A673 (cell line): ENCODE measurements around the gene KCNQ1OT1. TPM values are rescaled to one million over a fixed set of nuclear protein-coding genes. Genes with fewer than 3 reads are reported as not detected.

Experiments
- BruUV-seq: library from RNA; stranded (reverse); fragments of 400-500 nt; replicated peaks from 2 replicates; lab custom pipeline; 2021; lab: Mats Ljungman, UMichigan
- CTCF ChIA-PET: fragments of 300-600 bp; sonication (Branson Sonifier 250); formaldehyde crosslinking; loops from one replicate; lab custom pipeline; 2022; ENCODE audit warnings: antibody characterized with exemption; lab: Charles Lee
- POLR2A ChIA-PET: fragments of 300-600 bp; sonication (Branson Sonifier 250); formaldehyde crosslinking; loops from one replicate; lab custom pipeline; 2022; ENCODE audit warnings: antibody characterized with exemption; ENCODE audit not compliant: low non-redundant PET; lab: Charles Lee
- DNase-seq: peaks from one replicate; pipeline ENCODE4 v3.0.0-alpha.2; 2015; ENCODE audit warnings: low spot score
- H3K27ac ChIP-seq: fragments of 200-600 bp; sonication (generic); 2 replicates; pipeline ENCODE4 v1.5.1; 2016; ENCODE audit warnings: mixed run types, low read depth, mild to moderate bottlenecking, mixed read lengths, antibody characterized with exemption, low read length; ENCODE audit not compliant: poor library complexity, severe bottlenecking
- H3K27me3 ChIP-seq: fragments of 200-600 bp; sonication (generic); replicated peaks from 2 replicates; pipeline ENCODE4 v1.6.1; 2017; ENCODE audit warnings: mixed run types, low read depth, mild to moderate bottlenecking, mixed read lengths, antibody characterized with exemption, low read length; ENCODE audit not compliant: insufficient read depth, poor library complexity
- H3K36me3 ChIP-seq: fragments of 200-600 bp; sonication (generic); 2 replicates; pipeline ENCODE4 v1.6.1; 2016; ENCODE audit warnings: mixed run types, mild to moderate bottlenecking, mixed read lengths, antibody characterized with exemption, low read length; ENCODE audit not compliant: insufficient read depth, poor library complexity, severe bottlenecking
- H3K4me1 ChIP-seq: fragments of 200-600 bp; sonication (generic); 2 replicates; pipeline ENCODE4 v1.6.1; 2017; ENCODE audit warnings: mixed run types, mild to moderate bottlenecking, mixed read lengths, antibody characterized with exemption, low read length; ENCODE audit not compliant: insufficient read depth, poor library complexity, severe bottlenecking
- H3K4me3 ChIP-seq: fragments of 200-600 bp; sonication (generic); 2 replicates; pipeline ENCODE4 v1.5.1; 2016; ENCODE audit warnings: low read depth, mixed run types, mild to moderate bottlenecking, mixed read lengths, low read length; ENCODE audit not compliant: poor library complexity, severe bottlenecking
- H3K9me3 ChIP-seq: fragments of 200-600 bp; sonication (generic); 2 replicates; pipeline ENCODE4 v1.6.1; 2016; ENCODE audit warnings: mixed run types, low read depth, mild to moderate bottlenecking, mixed read lengths, antibody characterized with exemption, low read length; ENCODE audit not compliant: poor library complexity, severe bottlenecking
- EZH2 ChIP-seq: fragments of 200-600 bp; sonication (generic); IDR thresholded peaks from 2 replicates; pipeline ENCODE4 v1.6.1; 2017; ENCODE audit warnings: borderline replicate concordance, low read depth, mild to moderate bottlenecking, mixed read lengths, antibody characterized with exemption, low read length; ENCODE audit not compliant: poor library complexity, severe bottlenecking
- intact Hi-C: fragments of 100-400 bp; cut with micrococcal nuclease; formaldehyde crosslinking; loops from one replicate; pipeline ENCODE4 v1.10.0; 2022; ENCODE audit not compliant: unreplicated experiment
- total RNA-seq: library from RNA; stranded (reverse); gene quantifications from 2 replicates; pipeline ENCODE4 v1.2.3, GENCODE V29; 2021
- TF ChIP-seq, protein P1 (sequence below): fragments of 300-800, 200-600 bp; sonication (generic); conservative IDR thresholded peaks from 2 replicates; pipeline ENCODE4 v1.5.1; 2017; ENCODE audit warnings: low read depth, mild to moderate bottlenecking, antibody characterized with exemption, low read length, moderate library complexity, mixed read lengths

The KCNQ1OT1 gene
- total RNA-seq, 1 experiment from 2014 or later = 4.0 TPM

DNA sequence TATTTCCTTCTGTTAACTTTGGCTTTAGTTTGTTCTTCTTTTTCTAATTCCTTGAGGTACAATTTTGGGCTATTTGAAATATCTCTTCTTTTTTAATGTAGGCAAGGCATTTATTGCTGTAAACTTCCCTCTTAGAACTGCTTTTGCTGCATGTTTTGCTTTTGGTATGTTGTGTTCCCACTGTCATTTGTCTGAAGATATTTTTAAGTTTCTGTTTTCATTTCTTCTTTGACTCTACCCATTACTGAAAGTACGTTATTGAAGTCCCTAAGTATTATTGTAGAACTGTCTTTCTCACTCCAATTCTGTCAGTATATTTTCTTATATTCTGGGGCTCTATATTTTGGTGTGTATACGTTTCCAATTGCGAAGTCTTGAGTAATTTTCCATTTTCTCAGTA lies 77.9 kb downstream of the KCNQ1OT1 start:
- intact Hi-C loops = no loop called here
- H3K4me1 ChIP-seq = no peaks in the 10 kb centered on the region
- no peak for DNase-seq
- CTCF ChIA-PET = no interaction called here
- H3K27ac ChIP-seq = no peak overlapping the region
- H3K36me3 ChIP-seq = no peaks in the 10 kb centered on the region
- peaks cover 81% of the 10 kb centered on the region for H3K9me3 ChIP-seq
- TF ChIP-seq EZH2 = no peak
- TF ChIP-seq, protein P1, sequence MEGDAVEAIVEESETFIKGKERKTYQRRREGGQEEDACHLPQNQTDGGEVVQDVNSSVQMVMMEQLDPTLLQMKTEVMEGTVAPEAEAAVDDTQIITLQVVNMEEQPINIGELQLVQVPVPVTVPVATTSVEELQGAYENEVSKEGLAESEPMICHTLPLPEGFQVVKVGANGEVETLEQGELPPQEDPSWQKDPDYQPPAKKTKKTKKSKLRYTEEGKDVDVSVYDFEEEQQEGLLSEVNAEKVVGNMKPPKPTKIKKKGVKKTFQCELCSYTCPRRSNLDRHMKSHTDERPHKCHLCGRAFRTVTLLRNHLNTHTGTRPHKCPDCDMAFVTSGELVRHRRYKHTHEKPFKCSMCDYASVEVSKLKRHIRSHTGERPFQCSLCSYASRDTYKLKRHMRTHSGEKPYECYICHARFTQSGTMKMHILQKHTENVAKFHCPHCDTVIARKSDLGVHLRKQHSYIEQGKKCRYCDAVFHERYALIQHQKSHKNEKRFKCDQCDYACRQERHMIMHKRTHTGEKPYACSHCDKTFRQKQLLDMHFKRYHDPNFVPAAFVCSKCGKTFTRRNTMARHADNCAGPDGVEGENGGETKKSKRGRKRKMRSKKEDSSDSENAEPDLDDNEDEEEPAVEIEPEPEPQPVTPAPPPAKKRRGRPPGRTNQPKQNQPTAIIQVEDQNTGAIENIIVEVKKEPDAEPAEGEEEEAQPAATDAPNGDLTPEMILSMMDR = no peak
- no peak overlapping the region for H3K4me3 ChIP-seq
- no TSS peak for BruUV-seq
- no peaks in the 10 kb centered on the region for H3K27me3 ChIP-seq
- POLR2A ChIA-PET = no interaction called here

GRCh38 chr11:2612884-2613571 lies 86.8 kb downstream of the KCNQ1OT1 start:
- no peak for TF ChIP-seq EZH2
- TF ChIP-seq, protein P1 = no peak
- Histone ChIP-seq H3K36me3 (no peaks in the 10 kb centered on the region), H3K4me1 (no peaks in the 10 kb centered on the region), H3K4me3 (no peak overlapping the region), H3K9me3 (peaks cover 83% of the 10 kb centered on the region), H3K27ac (no peak overlapping the region), H3K27me3 (no peaks in the 10 kb centered on the region)
- ChIA-PET CTCF (no interaction called here), POLR2A (no interaction called here)
- intact Hi-C loops = no loop called here
- DNase-seq = no peak
- BruUV-seq = no TSS peak

DNA sequence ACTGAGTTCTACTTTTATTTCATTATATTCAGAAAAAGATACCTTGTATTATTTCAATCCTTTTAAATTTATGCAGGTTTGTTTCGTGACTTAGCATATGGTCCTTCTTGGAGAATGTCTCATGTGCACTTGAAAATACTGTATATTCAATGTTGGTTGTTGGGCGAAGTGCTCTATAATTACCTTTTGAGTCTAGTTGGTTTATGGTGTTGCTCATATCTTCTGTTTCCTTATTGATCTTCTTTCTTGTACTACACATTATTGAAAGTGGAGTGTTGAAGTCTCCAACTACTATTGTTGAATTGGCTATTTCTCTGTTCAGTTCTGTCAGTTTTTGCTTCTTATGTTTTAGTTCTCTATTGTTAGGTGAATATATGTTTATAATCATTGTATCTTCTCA lies 90.4 kb downstream of the KCNQ1OT1 start:
- BruUV-seq = no TSS peak
- ChIA-PET POLR2A (no interaction called here), CTCF (no interaction called here)
- TF ChIP-seq, protein P1 = no peak
- H3K27me3 ChIP-seq = no peaks in the 10 kb centered on the region
- no peak overlapping the region for H3K4me3 ChIP-seq
- no peak overlapping the region for H3K27ac ChIP-seq
- H3K9me3 ChIP-seq = peaks cover 68% of the 10 kb centered on the region
- H3K4me1 ChIP-seq = no peaks in the 10 kb centered on the region
- intact Hi-C loops = no loop called here
- DNase-seq = no peak
- H3K36me3 ChIP-seq = no peaks in the 10 kb centered on the region
